Nephron (organoid): Measurements from ENCODE around the gene MYOT.

ENCODE experiments used
- H3K27ac Mint-ChIP-seq, 3 experiments: 2 replicates each; pipeline ENCODE4 v1.8.0; 2020; ENCODE audit warnings: mixed read lengths in 3 of 3, mild to moderate bottlenecking in 2 of 3, moderate library complexity in 1 of 3
- H3K27me3 Mint-ChIP-seq: 2 replicates; pipeline ENCODE4 v1.8.0; 2021; ENCODE audit warnings: low read depth, mild to moderate bottlenecking, moderate library complexity, mixed read lengths
- H3K36me3 Mint-ChIP-seq: 2 replicates; pipeline ENCODE4 v1.8.0; 2020; ENCODE audit warnings: low read depth, mixed read lengths
- H3K4me1 Mint-ChIP-seq: 2 replicates; pipeline ENCODE4 v1.8.0; 2020; ENCODE audit warnings: mixed read lengths
- H3K4me3 Mint-ChIP-seq, 3 experiments: 2 replicates each; pipeline ENCODE4 v1.8.0; 2020; ENCODE audit warnings: mild to moderate bottlenecking in 3 of 3, mixed read lengths in 3 of 3, moderate library complexity in 2 of 3
- H3K9me3 Mint-ChIP-seq: 2 replicates; pipeline ENCODE4 v1.8.0; 2020; ENCODE audit warnings: mixed read lengths
- TF ChIP-seq, protein P1 (sequence below), 3 experiments: fragments of 200-600 bp; sonication (generic); IDR thresholded peaks; one replicate each; pipeline ENCODE4 v1.5.0; 2021; ENCODE audit warnings: antibody characterized with exemption in 3 of 3; ENCODE audit not compliant: unreplicated experiment in 3 of 3

MYOT gene

DNA sequence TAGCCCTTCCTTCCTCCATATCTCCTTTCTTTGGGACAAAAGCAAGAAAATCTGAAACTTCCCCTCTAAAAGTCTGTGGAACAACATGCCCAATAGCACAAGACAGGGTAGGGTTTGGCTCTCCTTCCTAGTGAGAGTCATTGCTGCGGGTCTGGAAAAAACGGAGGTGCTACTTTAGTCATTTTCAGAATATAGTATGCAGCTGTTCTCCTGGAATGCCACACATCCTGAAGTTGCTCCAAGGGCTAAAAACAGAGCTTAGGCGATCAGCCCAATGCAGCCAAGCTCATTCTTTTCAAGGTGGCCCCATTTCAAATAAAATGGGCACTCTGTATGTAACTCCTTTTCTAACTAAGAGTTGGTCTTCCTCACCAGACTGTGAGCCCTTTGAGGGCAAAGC, 39.5 kb upstream of the MYOT start:
- Mint-ChIP-seq H3K27ac (peak overlapping the region in 2 of 3 experiments; percentile 46 to 61), H3K4me3 (no peak overlapping the region), H3K36me3 (no peaks in the 10 kb centered on the region), H3K9me3 (peaks cover 3% of the 10 kb centered on the region), H3K4me1 (peaks cover 17% of the 10 kb centered on the region), H3K27me3 (peaks cover 4% of the 10 kb centered on the region)
- TF ChIP-seq, protein P1, sequence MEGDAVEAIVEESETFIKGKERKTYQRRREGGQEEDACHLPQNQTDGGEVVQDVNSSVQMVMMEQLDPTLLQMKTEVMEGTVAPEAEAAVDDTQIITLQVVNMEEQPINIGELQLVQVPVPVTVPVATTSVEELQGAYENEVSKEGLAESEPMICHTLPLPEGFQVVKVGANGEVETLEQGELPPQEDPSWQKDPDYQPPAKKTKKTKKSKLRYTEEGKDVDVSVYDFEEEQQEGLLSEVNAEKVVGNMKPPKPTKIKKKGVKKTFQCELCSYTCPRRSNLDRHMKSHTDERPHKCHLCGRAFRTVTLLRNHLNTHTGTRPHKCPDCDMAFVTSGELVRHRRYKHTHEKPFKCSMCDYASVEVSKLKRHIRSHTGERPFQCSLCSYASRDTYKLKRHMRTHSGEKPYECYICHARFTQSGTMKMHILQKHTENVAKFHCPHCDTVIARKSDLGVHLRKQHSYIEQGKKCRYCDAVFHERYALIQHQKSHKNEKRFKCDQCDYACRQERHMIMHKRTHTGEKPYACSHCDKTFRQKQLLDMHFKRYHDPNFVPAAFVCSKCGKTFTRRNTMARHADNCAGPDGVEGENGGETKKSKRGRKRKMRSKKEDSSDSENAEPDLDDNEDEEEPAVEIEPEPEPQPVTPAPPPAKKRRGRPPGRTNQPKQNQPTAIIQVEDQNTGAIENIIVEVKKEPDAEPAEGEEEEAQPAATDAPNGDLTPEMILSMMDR (IDR thresholded peaks at IDR 0.05; ENCODE audit: unreplicated experiment in 3 of 3) = no peak

DNA sequence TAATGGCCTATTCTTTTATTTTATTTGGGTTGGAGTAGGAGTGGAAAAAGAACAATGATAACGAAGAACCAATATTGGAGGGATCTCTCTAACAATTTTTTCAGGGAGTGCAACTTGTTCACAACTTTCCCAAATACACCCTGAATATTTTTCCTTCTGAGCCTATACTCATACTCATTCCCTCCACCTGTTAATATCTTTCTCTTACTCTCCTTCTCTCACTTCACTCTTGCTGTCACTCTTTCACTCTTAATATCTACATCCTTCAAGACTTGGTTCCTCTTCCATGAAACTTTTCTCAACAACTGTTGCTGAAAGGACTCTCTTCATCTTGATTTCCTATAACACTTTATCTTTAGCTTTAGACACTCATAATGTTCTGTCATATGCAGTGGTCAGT, 39.0 kb upstream of the MYOT start:
- TF ChIP-seq, protein P1 (IDR thresholded peaks at IDR 0.05; ENCODE audit: unreplicated experiment in 3 of 3) = no peak
- peaks cover 3% of the 10 kb centered on the region for H3K9me3 Mint-ChIP-seq
- peak overlapping the region in 1 of 3 experiments; percentile 2 for H3K4me3 Mint-ChIP-seq
- H3K36me3 Mint-ChIP-seq = no peaks in the 10 kb centered on the region
- peaks cover 17% of the 10 kb centered on the region for H3K4me1 Mint-ChIP-seq
- H3K27ac Mint-ChIP-seq = no peak overlapping the region
- peaks cover 4% of the 10 kb centered on the region for H3K27me3 Mint-ChIP-seq

DNA sequence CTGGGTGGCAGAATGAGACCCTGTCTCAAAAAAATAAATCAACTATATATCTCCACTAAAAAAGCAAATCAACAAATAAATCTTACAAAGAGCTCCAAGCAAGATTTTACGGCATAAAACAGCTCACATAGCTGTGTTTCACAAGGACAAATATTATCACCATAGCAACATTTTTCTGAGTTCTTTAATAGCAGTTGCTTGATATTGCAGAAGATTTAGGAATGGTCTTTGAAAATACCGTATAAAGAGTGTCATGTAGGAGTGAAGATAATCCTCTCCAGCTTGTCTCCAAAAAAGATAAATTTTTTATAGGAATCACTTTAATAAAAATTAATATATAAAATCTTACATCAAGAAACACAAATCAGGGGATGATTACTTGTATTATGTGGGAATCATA, 36.6 kb upstream of the MYOT start:
- no peaks in the 10 kb centered on the region for H3K9me3 Mint-ChIP-seq
- H3K27me3 Mint-ChIP-seq = peaks cover 3% of the 10 kb centered on the region
- H3K36me3 Mint-ChIP-seq = no peaks in the 10 kb centered on the region
- H3K4me1 Mint-ChIP-seq = peaks cover 33% of the 10 kb centered on the region
- no peak overlapping the region for H3K4me3 Mint-ChIP-seq
- TF ChIP-seq, protein P1 (IDR thresholded peaks at IDR 0.05; ENCODE audit: unreplicated experiment in 3 of 3) = no peak
- no peak overlapping the region for H3K27ac Mint-ChIP-seq

DNA sequence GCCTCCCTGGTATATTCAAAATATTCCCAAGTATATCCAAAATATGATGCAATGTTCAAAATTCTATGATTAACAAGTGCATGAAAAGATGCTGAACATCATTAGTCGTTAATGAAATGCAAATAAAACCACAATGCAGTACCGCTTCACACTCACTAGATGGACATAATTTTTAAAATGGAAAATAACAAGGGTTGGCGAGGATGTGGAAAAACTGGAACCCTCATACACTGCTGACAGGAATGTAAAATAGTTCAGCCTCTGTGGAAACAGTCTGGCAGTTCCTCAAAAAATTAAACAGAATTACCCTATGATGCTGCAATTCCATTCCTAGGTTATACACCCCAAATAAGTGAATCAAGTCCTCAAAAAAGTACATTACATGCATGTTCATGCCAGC, 36.1 kb upstream of the MYOT start:
- Mint-ChIP-seq H3K27me3 (peaks cover 3% of the 10 kb centered on the region), H3K27ac (no peak overlapping the region), H3K36me3 (no peaks in the 10 kb centered on the region), H3K4me1 (peaks cover 38% of the 10 kb centered on the region), H3K9me3 (no peaks in the 10 kb centered on the region), H3K4me3 (no peak overlapping the region)
- TF ChIP-seq, protein P1 (IDR thresholded peaks at IDR 0.05; ENCODE audit: unreplicated experiment in 3 of 3) = peak in 1 of 3 experiments; percentile 19

DNA sequence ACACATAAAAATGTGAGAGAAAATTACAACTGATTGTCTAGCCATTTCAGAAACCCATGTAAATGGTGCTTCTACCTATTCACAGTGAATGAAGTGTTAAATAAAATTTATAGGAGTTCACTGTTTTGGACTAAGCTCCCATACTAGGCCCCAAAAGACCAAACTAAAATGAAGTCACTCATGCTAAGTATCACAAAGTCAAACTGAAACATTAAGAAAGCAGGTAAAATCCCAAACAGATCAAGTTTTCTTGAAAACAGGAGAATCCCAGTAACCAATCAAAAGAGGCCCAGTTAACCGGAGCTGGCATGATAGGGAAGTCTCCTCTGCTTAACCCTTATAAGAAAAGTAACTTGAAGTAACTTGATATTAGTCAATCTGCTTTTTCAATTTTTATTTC, 35.2 kb upstream of the MYOT start:
- no peaks in the 10 kb centered on the region for H3K36me3 Mint-ChIP-seq
- no peaks in the 10 kb centered on the region for H3K9me3 Mint-ChIP-seq
- no peak overlapping the region for H3K27ac Mint-ChIP-seq
- TF ChIP-seq, protein P1 (IDR thresholded peaks at IDR 0.05; ENCODE audit: unreplicated experiment in 3 of 3) = no peak
- H3K27me3 Mint-ChIP-seq = peaks cover 3% of the 10 kb centered on the region
- no peak overlapping the region for H3K4me3 Mint-ChIP-seq
- peaks cover 41% of the 10 kb centered on the region for H3K4me1 Mint-ChIP-seq

DNA sequence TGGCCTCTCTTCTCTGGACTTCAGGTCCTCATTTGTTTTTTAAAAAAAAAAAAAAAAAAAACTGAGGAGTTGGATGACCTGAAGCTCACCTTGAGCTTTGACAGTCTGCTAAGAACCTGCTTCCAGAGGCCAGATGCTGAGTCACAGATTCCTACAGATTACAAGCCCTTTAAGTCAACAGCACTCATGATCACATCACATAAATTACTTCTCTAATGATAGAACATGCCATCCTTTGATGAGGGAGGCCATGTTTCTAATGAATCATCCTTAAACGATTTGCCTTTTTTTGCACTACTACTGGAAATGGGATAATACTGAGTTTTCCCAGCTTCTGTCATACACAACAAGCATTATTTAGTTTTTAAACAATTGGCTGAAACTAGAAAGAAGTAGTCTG, 34.2 kb upstream of the MYOT start:
- Mint-ChIP-seq H3K4me3 (no peak overlapping the region), H3K36me3 (no peaks in the 10 kb centered on the region), H3K27me3 (peaks cover 3% of the 10 kb centered on the region), H3K9me3 (no peaks in the 10 kb centered on the region), H3K27ac (no peak overlapping the region), H3K4me1 (peaks cover 43% of the 10 kb centered on the region)
- TF ChIP-seq, protein P1 (IDR thresholded peaks at IDR 0.05; ENCODE audit: unreplicated experiment in 3 of 3) = no peak
